CD4-positive, alpha-beta T cell treated with Interleukin-4 for 1 hour (primary cell): ENCODE measurements around the gene PRMT3.
"Not testable (repeated sequence)": the region's sequence is repeated elsewhere in the genome, so short reads cannot be mapped to it uniquely, and the experiment has no call there.

Experiments used
- DNase-seq, 2 donors: peaks; one replicate each; pipeline ENCODE4 v3.0.0-alpha.2; 2020 to 2022

Gene PRMT3

GRCh38 chr11:20374741-20375300 lies 12.7 kb upstream of the PRMT3 start:
- DNase-seq, result no peak

GRCh38 chr11:20376162-20376730 lies 11.3 kb upstream of the PRMT3 start:
- DNase-seq, result no peak

DNA sequence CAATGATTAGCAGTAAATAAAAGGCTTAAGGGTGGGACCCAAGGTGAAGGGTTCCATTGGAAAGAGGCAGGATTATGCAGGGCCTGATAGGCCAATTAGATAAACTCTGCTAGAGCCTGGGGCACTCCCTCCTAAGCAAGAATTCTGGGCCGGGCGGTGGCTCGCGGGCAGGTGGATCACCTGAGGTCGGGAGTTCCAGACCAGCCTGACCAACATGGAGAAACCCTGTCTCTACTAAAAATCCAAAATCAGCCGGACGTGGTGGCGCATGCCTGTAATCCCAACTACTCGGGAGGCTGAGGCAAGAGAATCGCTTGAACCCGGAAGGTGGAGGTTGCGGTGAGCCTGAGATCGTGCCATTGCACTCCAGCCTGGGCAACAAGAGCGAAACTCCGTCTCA lies 1.5 kb upstream of the PRMT3 start:
- DNase-seq, result not testable (repeated sequence)

- peak in 1 of 2 donors; percentile 6 for DNase-seq
These were observed 860 bp downstream of the PRMT3 start for GRCh38 chr11:20388096-20389055.

DNA sequence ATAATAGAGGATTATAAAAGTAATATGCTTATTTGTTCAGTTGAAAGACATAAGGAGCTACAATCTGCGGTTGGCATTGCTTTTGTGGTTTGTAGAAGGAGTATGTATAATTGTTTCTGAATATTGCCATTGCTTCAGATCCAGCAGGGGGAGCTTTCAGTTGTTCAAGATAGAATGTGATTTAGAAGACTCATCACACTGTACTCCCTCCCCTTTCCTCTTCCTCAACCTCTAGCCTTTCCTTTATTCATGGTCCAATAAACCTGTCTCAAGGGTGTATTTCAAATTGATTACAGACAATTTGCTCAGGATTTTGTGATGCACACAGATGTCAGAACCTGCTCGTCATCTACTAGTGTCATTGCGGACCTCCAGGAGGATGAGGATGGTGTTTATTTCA lies 9.8 kb downstream of the PRMT3 start:
- DNase-seq, result peak in 1 of 2 donors; percentile 49

- DNase-seq, result no peak
These were observed 12.0 kb downstream of the PRMT3 start for GRCh38 chr11:20399498-20399897.

- no peak for DNase-seq
These were observed 15.5 kb downstream of the PRMT3 start for GRCh38 chr11:20403059-20403458.

- no peak for DNase-seq
These were observed 19.0 kb downstream of the PRMT3 start for GRCh38 chr11:20406484-20406883.

- DNase-seq, result no peak
These were observed 19.8 kb downstream of the PRMT3 start for GRCh38 chr11:20407344-20407743.

GRCh38 chr11:20415432-20415831 lies 27.9 kb downstream of the PRMT3 start:
- DNase-seq, result no peak

GRCh38 chr11:20417771-20418170 lies 30.3 kb downstream of the PRMT3 start:
- no peak for DNase-seq

DNA sequence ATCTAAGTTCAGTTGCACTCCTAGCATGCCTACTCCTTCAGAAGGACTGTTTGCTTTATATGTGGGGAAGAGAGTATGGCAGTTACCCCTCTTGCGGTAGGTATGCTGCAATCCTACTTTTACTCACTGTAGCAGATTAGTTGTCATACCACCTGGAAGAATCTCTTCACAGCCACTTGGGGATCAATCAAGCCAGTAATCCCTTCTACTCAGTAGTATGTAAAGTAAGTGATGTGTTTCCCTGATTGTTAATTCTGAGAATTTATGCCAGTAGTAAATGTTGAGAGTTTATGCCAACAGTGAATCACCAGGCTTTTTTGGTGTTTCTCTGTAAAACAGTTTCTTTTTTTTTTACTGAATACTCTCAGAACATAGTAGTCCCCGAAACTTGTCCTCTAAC lies 34.4 kb downstream of the PRMT3 start:
- no peak for DNase-seq

GRCh38 chr11:20429216-20429615 lies 41.7 kb downstream of the PRMT3 start:
- DNase-seq, result no peak

DNA sequence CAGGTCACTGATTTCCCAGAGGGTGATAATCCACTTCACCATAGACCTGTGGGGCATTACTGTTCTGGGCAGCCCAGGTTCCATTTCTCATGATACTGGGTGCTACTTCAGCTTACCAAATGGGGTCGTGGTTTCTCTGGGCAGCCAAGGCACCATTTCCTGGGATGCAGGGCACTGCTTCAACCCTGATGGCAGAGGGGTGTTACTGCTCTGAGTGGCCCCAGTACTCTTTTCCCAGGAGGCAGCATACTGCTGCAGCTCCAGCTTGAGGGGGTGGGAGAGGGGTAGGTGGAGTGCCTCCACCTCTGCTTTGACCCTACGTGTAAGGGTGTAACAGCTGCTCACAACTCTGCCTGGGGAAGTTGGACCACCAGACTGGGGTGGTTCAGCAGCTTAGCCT lies 51.1 kb downstream of the PRMT3 start:
- no peak for DNase-seq

- DNase-seq, result peak in 1 of 2 donors; percentile 25
These were observed 56.1 kb downstream of the PRMT3 start for GRCh38 chr11:20443596-20443995.

- DNase-seq, result no peak
These were observed 57.0 kb downstream of the PRMT3 start for GRCh38 chr11:20444535-20444934.

DNA sequence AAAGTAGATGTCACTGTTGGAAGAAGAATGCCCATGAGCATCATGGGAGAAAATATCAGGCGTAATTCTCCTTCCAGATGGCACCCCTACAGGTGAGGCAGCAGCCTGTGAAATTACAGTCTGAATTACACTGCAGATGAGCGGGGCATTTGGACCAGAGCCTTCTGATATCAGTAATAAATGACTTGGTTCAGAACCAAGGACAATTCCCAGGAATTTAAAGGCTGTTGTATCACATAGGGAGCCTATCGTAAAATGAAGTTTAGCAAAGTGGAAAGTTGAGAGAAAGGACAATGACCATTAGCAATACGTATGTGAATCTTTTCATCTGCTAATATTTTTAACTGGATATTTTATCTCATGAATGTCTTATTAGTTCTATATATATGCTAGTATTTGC lies 61.3 kb downstream of the PRMT3 start:
- DNase-seq, result no peak

- DNase-seq, result no peak
These were observed 63.3 kb downstream of the PRMT3 start for GRCh38 chr11:20450829-20451228.

DNA sequence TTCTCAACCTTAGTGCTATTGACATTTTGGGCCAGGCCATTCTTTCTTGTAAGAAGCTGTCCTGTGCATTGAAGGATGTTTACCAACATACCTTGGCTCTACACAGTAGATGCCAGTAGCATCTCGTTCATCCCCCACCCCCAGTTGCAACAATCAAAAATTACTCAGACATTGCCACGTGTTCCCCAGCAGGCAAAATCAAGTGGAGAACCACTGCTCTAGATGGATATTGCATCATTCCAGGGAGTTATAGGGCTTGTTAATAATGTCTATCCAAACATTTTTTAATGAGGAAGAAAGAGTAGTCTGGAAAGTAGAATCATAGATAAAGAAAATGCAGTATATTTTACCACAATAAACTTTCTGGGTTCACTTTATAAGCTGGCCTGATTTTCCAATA lies 64.1 kb downstream of the PRMT3 start:
- DNase-seq, result no peak

- no peak for DNase-seq
These were observed 65.1 kb downstream of the PRMT3 start for GRCh38 chr11:20452585-20452984.

DNA sequence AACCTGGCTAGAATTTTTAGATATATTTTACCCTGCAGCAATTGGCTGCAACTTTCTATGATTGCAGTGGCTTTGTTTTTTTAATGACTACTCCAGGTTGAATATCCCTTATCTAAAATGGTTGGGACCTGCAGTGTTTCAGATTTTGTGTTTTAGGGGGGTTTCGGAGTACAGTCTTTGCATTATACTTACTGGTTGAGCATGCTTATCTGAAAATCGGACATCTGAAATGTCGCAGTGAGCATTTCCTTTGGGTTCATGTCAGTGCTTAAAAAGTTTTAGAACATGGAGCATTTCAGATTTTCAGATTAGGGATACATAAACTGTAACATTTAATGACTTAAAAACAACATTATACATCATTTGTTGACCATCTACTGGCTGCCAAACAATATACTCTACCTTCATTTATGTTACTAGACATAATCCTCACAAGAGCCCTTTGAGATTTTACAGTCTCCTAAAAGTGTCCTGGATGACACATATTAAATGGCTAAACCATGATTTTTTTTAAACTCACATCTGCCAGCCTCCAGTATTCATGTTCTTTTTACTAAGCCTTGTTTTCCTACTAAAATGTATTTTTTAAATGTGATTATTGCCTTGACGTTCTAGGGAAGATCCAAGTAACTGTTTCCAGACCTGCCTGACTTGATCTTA lies 66.3 kb downstream of the PRMT3 start:
- no peak for DNase-seq

GRCh38 chr11:20457001-20457799 lies 69.7 kb downstream of the PRMT3 start:
- DNase-seq, result no peak
